Neural cell (in vitro differentiated cells): ENCODE data around the gene PLCL2. TPM values are rescaled to one million over a fixed set of nuclear protein-coding genes. Genes with fewer than 3 reads are reported as not detected.
"Not testable (repeated sequence)": the region's sequence is repeated elsewhere in the genome, so short reads cannot be mapped to it uniquely, and the experiment has no call there.

ENCODE experiments used
- H2AFZ ChIP-seq: fragments of 200-600, 300-800 bp; sonication (generic), shearing (Covaris generic); 2 replicates; pipeline ENCODE4 v1.6.0; 2014; ENCODE audit warnings: low read depth, mild to moderate bottlenecking, antibody characterized with exemption, low read length, moderate library complexity
- H3F3A ChIP-seq: fragments of 200-600 bp; shearing (Covaris generic); 2 replicates; pipeline ENCODE4 v1.6.1; 2016; ENCODE audit warnings: mild to moderate bottlenecking, moderate library complexity, mixed read lengths, antibody characterized with exemption, low read length; ENCODE audit not compliant: insufficient read depth, poor library complexity, severe bottlenecking
- H3K27ac ChIP-seq: fragments of 200-600, 300-800 bp; sonication (generic), shearing (Covaris generic); 2 replicates; pipeline ENCODE4 v1.5.1; 2014; ENCODE audit warnings: mild to moderate bottlenecking, low read length, moderate library complexity
- H3K27me3 ChIP-seq: fragments of 300-800, 200-600 bp; sonication (generic), shearing (Covaris generic); 2 replicates; pipeline ENCODE4 v1.6.0; 2014; ENCODE audit warnings: mild to moderate bottlenecking, low read depth, low read length, moderate library complexity; ENCODE audit not compliant: insufficient read depth
- H3K36me3 ChIP-seq: fragments of 300-800, 200-600 bp; sonication (generic), shearing (Covaris generic); 2 replicates; pipeline ENCODE4 v1.5.1; 2014; ENCODE audit warnings: mild to moderate bottlenecking, antibody characterized with exemption, low read length, moderate library complexity; ENCODE audit not compliant: insufficient read depth
- H3K4me2 ChIP-seq: fragments of 300-800, 200-600 bp; sonication (generic), shearing (Covaris generic); 2 replicates; pipeline ENCODE4 v1.6.0; 2014; ENCODE audit warnings: mild to moderate bottlenecking, low read length
- H3K4me3 ChIP-seq: fragments of 300-800, 200-600 bp; sonication (generic), shearing (Covaris generic); 2 replicates; pipeline ENCODE4 v1.5.1; 2014; ENCODE audit warnings: mild to moderate bottlenecking, low read length, moderate library complexity
- H3K79me2 ChIP-seq: fragments of 200-600 bp; shearing (Covaris generic); replicated peaks from 2 replicates; pipeline ENCODE4 v1.6.0; 2014; ENCODE audit warnings: mild to moderate bottlenecking, low read length, moderate library complexity; ENCODE audit not compliant: insufficient read depth
- H3K9ac ChIP-seq: fragments of 300-800, 200-600 bp; sonication (generic), shearing (Covaris generic); 2 replicates; pipeline ENCODE4 v1.6.1; 2016; ENCODE audit warnings: mild to moderate bottlenecking, low read length, mixed read lengths
- H3K9me2 ChIP-seq: fragments of 200-600 bp; shearing (Covaris generic); 2 replicates; pipeline ENCODE4 v1.6.1; 2016; ENCODE audit warnings: mild to moderate bottlenecking, low read length, mixed read lengths; ENCODE audit not compliant: insufficient read depth
- H3K9me3 ChIP-seq: fragments of 200-600, 300-800 bp; sonication (generic), shearing (Covaris generic); 2 replicates; pipeline ENCODE4 v1.6.1; 2016; ENCODE audit warnings: mild to moderate bottlenecking, mixed run types, low read length, moderate library complexity, mixed read lengths
- H4K20me1 ChIP-seq: fragments of 200-600 bp; shearing (Covaris generic); 2 replicates; pipeline ENCODE4 v1.6.1; 2016; ENCODE audit warnings: mild to moderate bottlenecking, mixed run types; ENCODE audit not compliant: insufficient read depth
- EP300 ChIP-seq: fragments of 450-650 bp; conservative IDR thresholded peaks from 2 replicates; pipeline ENCODE4 v1.6.1; 2014; ENCODE audit warnings: antibody characterized with exemption, mild to moderate bottlenecking, moderate library complexity; ENCODE audit not compliant: poor library complexity, severe bottlenecking
- EZH2 ChIP-seq: fragments of 200-600, 300-800 bp; shearing (Covaris generic), sonication (generic); IDR thresholded peaks from 2 replicates; pipeline ENCODE4 v1.6.1; 2014; ENCODE audit warnings: antibody characterized with exemption, low read length, borderline replicate concordance, mild to moderate bottlenecking; ENCODE audit not compliant: insufficient read depth, poor library complexity, severe bottlenecking
- MXI1 ChIP-seq: fragments of 450-650 bp; conservative IDR thresholded peaks from 2 replicates; pipeline ENCODE4 v1.6.1; 2014; ENCODE audit warnings: antibody characterized with exemption, mild to moderate bottlenecking; ENCODE audit not compliant: poor library complexity, severe bottlenecking
- POLR2AphosphoS5 ChIP-seq: IDR thresholded peaks from 2 replicates; pipeline ENCODE4 v1.6.1; 2012
- RAD21 ChIP-seq: fragments of 450-650 bp; conservative IDR thresholded peaks from 2 replicates; pipeline ENCODE4 v1.6.1; 2014; ENCODE audit warnings: antibody characterized with exemption, mild to moderate bottlenecking, moderate library complexity
- SMC3 ChIP-seq: fragments of 450-650 bp; conservative IDR thresholded peaks from 2 replicates; pipeline ENCODE4 v1.6.1; 2014; ENCODE audit warnings: antibody characterized with exemption, mild to moderate bottlenecking, moderate library complexity; ENCODE audit not compliant: poor library complexity
- TAF1 ChIP-seq: IDR thresholded peaks from 2 replicates; pipeline ENCODE4 v1.6.1; 2012; ENCODE audit warnings: low read depth
- polyA plus RNA-seq: library from polyadenylated mRNA; depleted of rRNA; stranded (reverse); fragments of >200 nt; gene quantifications from 2 replicates; pipeline ENCODE4 v1.2.3, GENCODE V29; 2014
- TF ChIP-seq, protein P1 (sequence below): IDR thresholded peaks from 2 replicates; pipeline ENCODE4 v1.6.1; 2012; ENCODE audit warnings: borderline replicate concordance
- TF ChIP-seq, protein P2 (sequence below): fragments of 450-650 bp; IDR thresholded peaks from 2 replicates; pipeline ENCODE4 v1.5.1; 2014; ENCODE audit warnings: antibody characterized with exemption, mild to moderate bottlenecking, moderate library complexity; ENCODE audit not compliant: poor library complexity, severe bottlenecking

The PLCL2 gene
- polyA plus RNA-seq, 1 donor from 2014 or later: 69.8 TPM

DNA sequence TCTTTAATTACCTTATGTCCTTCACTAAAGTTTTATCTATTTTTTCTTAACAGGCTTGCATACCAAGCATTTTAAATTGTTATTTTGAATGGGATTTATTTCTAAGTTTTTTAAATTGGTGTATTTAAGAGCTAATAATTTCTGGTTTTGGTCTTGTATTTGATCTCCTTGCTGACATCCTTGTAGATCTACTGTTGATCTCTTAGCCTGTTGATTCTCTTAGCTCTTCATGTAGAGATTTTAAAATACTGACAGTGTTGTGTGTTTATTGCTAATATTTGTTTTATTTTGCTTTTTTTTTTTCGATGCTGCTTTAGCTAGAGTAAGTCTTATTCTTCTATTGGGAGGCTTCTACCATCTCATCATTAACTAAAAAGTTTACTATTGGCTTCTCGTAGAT is 65.5 kb downstream of the PLCL2 start:
- H3K79me2 ChIP-seq: peaks cover 34% of the 10 kb centered on the region
- H3F3A ChIP-seq: no peaks in the 10 kb centered on the region
- H4K20me1 ChIP-seq: no peaks in the 10 kb centered on the region
- H3K9me3 ChIP-seq: no peaks in the 10 kb centered on the region
- no peak overlapping the region for H3K27ac ChIP-seq
- H3K27me3 ChIP-seq: no peaks in the 10 kb centered on the region
- no peaks in the 10 kb centered on the region for H3K36me3 ChIP-seq
- H2AFZ ChIP-seq: no peak overlapping the region
- H3K4me3 ChIP-seq: no peak overlapping the region
- no peaks in the 10 kb centered on the region for H3K9me2 ChIP-seq
- H3K4me2 ChIP-seq: no peak overlapping the region
- TF ChIP-seq SMC3: no peak
- TF ChIP-seq, protein P1, sequence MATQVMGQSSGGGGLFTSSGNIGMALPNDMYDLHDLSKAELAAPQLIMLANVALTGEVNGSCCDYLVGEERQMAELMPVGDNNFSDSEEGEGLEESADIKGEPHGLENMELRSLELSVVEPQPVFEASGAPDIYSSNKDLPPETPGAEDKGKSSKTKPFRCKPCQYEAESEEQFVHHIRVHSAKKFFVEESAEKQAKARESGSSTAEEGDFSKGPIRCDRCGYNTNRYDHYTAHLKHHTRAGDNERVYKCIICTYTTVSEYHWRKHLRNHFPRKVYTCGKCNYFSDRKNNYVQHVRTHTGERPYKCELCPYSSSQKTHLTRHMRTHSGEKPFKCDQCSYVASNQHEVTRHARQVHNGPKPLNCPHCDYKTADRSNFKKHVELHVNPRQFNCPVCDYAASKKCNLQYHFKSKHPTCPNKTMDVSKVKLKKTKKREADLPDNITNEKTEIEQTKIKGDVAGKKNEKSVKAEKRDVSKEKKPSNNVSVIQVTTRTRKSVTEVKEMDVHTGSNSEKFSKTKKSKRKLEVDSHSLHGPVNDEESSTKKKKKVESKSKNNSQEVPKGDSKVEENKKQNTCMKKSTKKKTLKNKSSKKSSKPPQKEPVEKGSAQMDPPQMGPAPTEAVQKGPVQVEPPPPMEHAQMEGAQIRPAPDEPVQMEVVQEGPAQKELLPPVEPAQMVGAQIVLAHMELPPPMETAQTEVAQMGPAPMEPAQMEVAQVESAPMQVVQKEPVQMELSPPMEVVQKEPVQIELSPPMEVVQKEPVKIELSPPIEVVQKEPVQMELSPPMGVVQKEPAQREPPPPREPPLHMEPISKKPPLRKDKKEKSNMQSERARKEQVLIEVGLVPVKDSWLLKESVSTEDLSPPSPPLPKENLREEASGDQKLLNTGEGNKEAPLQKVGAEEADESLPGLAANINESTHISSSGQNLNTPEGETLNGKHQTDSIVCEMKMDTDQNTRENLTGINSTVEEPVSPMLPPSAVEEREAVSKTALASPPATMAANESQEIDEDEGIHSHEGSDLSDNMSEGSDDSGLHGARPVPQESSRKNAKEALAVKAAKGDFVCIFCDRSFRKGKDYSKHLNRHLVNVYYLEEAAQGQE: no peak
- no peak for TF ChIP-seq RAD21
- TF ChIP-seq TAF1: no peak
- TF ChIP-seq, protein P2, sequence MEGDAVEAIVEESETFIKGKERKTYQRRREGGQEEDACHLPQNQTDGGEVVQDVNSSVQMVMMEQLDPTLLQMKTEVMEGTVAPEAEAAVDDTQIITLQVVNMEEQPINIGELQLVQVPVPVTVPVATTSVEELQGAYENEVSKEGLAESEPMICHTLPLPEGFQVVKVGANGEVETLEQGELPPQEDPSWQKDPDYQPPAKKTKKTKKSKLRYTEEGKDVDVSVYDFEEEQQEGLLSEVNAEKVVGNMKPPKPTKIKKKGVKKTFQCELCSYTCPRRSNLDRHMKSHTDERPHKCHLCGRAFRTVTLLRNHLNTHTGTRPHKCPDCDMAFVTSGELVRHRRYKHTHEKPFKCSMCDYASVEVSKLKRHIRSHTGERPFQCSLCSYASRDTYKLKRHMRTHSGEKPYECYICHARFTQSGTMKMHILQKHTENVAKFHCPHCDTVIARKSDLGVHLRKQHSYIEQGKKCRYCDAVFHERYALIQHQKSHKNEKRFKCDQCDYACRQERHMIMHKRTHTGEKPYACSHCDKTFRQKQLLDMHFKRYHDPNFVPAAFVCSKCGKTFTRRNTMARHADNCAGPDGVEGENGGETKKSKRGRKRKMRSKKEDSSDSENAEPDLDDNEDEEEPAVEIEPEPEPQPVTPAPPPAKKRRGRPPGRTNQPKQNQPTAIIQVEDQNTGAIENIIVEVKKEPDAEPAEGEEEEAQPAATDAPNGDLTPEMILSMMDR: no peak
- no peak overlapping the region for H3K9ac ChIP-seq

- Histone ChIP-seq H2AFZ (no peak overlapping the region), H3K9ac (no peak overlapping the region), H3K79me2 (peaks cover 34% of the 10 kb centered on the region), H3K9me2 (no peaks in the 10 kb centered on the region), H3F3A (no peaks in the 10 kb centered on the region), H3K36me3 (no peaks in the 10 kb centered on the region), H3K27me3 (no peaks in the 10 kb centered on the region), H3K4me2 (no peak overlapping the region), H3K9me3 (no peaks in the 10 kb centered on the region), H3K4me3 (no peak overlapping the region), H3K27ac (no peak overlapping the region), H4K20me1 (no peaks in the 10 kb centered on the region)
- TF ChIP-seq POLR2AphosphoS5 (no peak), MXI1 (no peak), SMC3 (no peak), RAD21 (no peak), EZH2 (no peak), TAF1 (no peak), EP300 (no peak)
- TF ChIP-seq, protein P1: no peak
- TF ChIP-seq, protein P2: no peak
Measured at GRCh38 chr3:16950845-16951244, 66.1 kb downstream of the PLCL2 start.

DNA sequence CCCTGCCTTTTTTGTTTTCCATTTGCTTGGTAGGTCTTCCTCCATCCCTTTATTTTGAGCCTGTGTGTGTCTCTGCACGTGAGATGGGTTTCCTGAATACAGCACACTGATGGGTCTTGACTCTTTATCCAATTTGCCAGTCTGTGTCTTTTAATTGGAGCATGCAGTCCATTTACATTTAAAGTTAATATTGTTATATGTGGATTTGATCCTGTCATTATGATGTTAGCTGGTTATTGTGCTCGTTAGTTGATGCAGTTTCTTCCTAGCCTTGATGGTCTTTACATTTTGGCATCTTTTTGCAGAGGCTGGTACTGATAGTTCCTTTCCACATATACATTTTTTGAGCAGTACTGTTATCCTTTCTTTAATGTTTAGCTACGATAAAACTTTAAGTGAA is 73.1 kb downstream of the PLCL2 start:
- not testable (repeated sequence) for H3K9me2 ChIP-seq, H3K9me3 ChIP-seq, H3F3A ChIP-seq, H3K36me3 ChIP-seq, H3K4me2 ChIP-seq, H3K9ac ChIP-seq, H3K27me3 ChIP-seq, H3K27ac ChIP-seq, H3K4me3 ChIP-seq, H4K20me1 ChIP-seq, H2AFZ ChIP-seq
- H3K79me2 ChIP-seq: peaks cover 18% of the 10 kb centered on the region
